K562 (cell line): ENCODE data around the gene ALDH9A1.

ENCODE experiments used
- E2F4 ChIP-seq: sonication (generic); formaldehyde crosslinking; IDR thresholded peaks from 2 replicates; pipeline ENCODE4 v1.8.0; 2022; ENCODE audit warnings: mild to moderate bottlenecking, low read depth, missing genetic modification reagents
- FOXA1 ChIP-seq: fragments of 450-650 bp; IDR thresholded peaks from 2 replicates; pipeline ENCODE4 v1.6.1; 2016; ENCODE audit warnings: mild to moderate bottlenecking, borderline replicate concordance
- HDAC2 ChIP-seq: fragments of 450-650 bp; IDR thresholded peaks from 2 replicates; pipeline ENCODE4 v1.6.1; 2016; ENCODE audit warnings: mild to moderate bottlenecking
- MAFF ChIP-seq: IDR thresholded peaks from 2 replicates; pipeline ENCODE4 v1.6.1; 2012; ENCODE audit warnings: low read length, improper control_type of control experiment
- NCOA6 ChIP-seq: fragments of 450-650 bp; IDR thresholded peaks from 2 replicates; pipeline ENCODE4 v1.6.1; 2017; ENCODE audit warnings: mild to moderate bottlenecking
- PURB ChIP-seq: sonication (generic); formaldehyde crosslinking; IDR thresholded peaks from 2 replicates; pipeline ENCODE4 v1.9.0; 2021; ENCODE audit warnings: low read depth, mild to moderate bottlenecking, missing genetic modification reagents
- SETDB1 ChIP-seq: IDR thresholded peaks from one replicate; pipeline ENCODE4 v1.6.1; 2012; ENCODE audit warnings: low read length, control low read depth, inconsistent platforms
- XRCC4 ChIP-seq: IDR thresholded peaks from one replicate; pipeline ENCODE4 v1.6.1; 2011; ENCODE audit not compliant: insufficient read depth, insufficient read length; ENCODE audit errors: extremely low read depth
- ZNF444 ChIP-seq: fragments of 250-450 bp; sonication (Bioruptor Pico); IDR thresholded peaks from 2 replicates; pipeline ENCODE4 v1.4.0; 2020; ENCODE audit warnings: mild to moderate bottlenecking, moderate library complexity
- ZNF561 ChIP-seq: fragments of 450-650 bp; formaldehyde crosslinking; conservative IDR thresholded peaks from 2 replicates; pipeline ENCODE4 v1.4.0; 2020; ENCODE audit warnings: mild to moderate bottlenecking, moderate library complexity

- no peak for TF ChIP-seq ZNF444
- TF ChIP-seq XRCC4: no peak
- no peak for TF ChIP-seq NCOA6
- no peak for TF ChIP-seq MAFF
- TF ChIP-seq SETDB1: no peak
- TF ChIP-seq E2F4 (CRISPR knock-in tag): no peak
- no peak for TF ChIP-seq ZNF561
- no peak for TF ChIP-seq HDAC2
- no peak for TF ChIP-seq FOXA1
- no peak for TF ChIP-seq PURB
Measured at GRCh38 chr1:165641231-165641987, 57.0 kb downstream of the ALDH9A1 start.
